G401 (cell line): ENCODE data around the gene C14orf180. TPM values are rescaled to one million over a fixed set of nuclear protein-coding genes. Genes with fewer than 3 reads are reported as not detected.

Experiments
- DNase-seq: peaks from one replicate; pipeline ENCODE4 v3.0.0-alpha.2; 2015; ENCODE audit warnings: low spot score
- in situ Hi-C: cut with HindIII; loops from 2 replicates; pipeline ENCODE4 v1.10.0; 2016; ENCODE audit warnings: low sequenced_read_pairs, mixed read lengths
- total RNA-seq: library from RNA; depleted of rRNA; stranded (reverse); fragments of >200 nt; shearing (Covaris generic); gene quantifications from 2 replicates; pipeline ENCODE4 v1.2.3, GENCODE V29; 2014

C14orf180 gene
- total RNA-seq, 1 experiment from 2014 or later, result not detected

GRCh38 chr14:104548802-104549535 lies 30.6 kb upstream of the C14orf180 start:
- no peak for DNase-seq
- in situ Hi-C loops, result no loop called here

- in situ Hi-C loops, result no loop called here
- no peak for DNase-seq
Measured at GRCh38 chr14:104549536-104550339, 29.8 kb upstream of the C14orf180 start.

- no peak for DNase-seq
- in situ Hi-C loops, result no loop called here
Measured at GRCh38 chr14:104550340-104550860, 29.2 kb upstream of the C14orf180 start.

GRCh38 chr14:104550861-104551728 lies 28.5 kb upstream of the C14orf180 start:
- in situ Hi-C loops, result no loop called here
- DNase-seq, result no peak

- in situ Hi-C loops, result no loop called here
- no peak for DNase-seq
Measured at GRCh38 chr14:104551851-104552737, 27.5 kb upstream of the C14orf180 start.

GRCh38 chr14:104552738-104553125 lies 26.8 kb upstream of the C14orf180 start:
- no peak for DNase-seq
- in situ Hi-C loops, result no loop called here

- in situ Hi-C loops, result no loop called here
- no peak for DNase-seq
Measured at GRCh38 chr14:104553166-104554087, 26.1 kb upstream of the C14orf180 start.

- DNase-seq, result no peak
- in situ Hi-C loops, result no loop called here
Measured at GRCh38 chr14:104554088-104554607, 25.4 kb upstream of the C14orf180 start.

GRCh38 chr14:104554608-104555429 lies 24.7 kb upstream of the C14orf180 start:
- in situ Hi-C loops, result no loop called here
- no peak for DNase-seq

GRCh38 chr14:104555430-104556255 lies 23.9 kb upstream of the C14orf180 start:
- in situ Hi-C loops, result no loop called here
- no peak for DNase-seq

- in situ Hi-C loops, result no loop called here
- DNase-seq, result no peak
Measured at GRCh38 chr14:104556256-104557021, 23.1 kb upstream of the C14orf180 start.

GRCh38 chr14:104557086-104557485 lies 22.5 kb upstream of the C14orf180 start:
- in situ Hi-C loops, result no loop called here

GRCh38 chr14:104557766-104558165 lies 21.8 kb upstream of the C14orf180 start:
- no peak for DNase-seq
- in situ Hi-C loops, result no loop called here

More at GRCh38 chr14:104557086-104557485, 22.5 kb upstream of the C14orf180 start:
- no peak for DNase-seq

GRCh38 chr14:104558231-104559027 lies 21.1 kb upstream of the C14orf180 start:
- DNase-seq, result no peak
- in situ Hi-C loops, result no loop called here
